Osteoblast (primary cell): ENCODE results near the gene TRIM67. TPM values are rescaled to one million over a fixed set of nuclear protein-coding genes. Genes with fewer than 3 reads are reported as not detected.

ENCODE experiments used
- DNase-seq: peaks from one replicate; pipeline ENCODE4 v3.0.0; 2011; ENCODE audit warnings: low spot score, mixed read lengths; ENCODE audit not compliant: insufficient read length; ENCODE audit errors: missing footprints
- H2AFZ ChIP-seq: 2 replicates; pipeline ENCODE4 v1.6.0; 2011; ENCODE audit warnings: mild to moderate bottlenecking, low read length
- H3K27ac ChIP-seq: 2 replicates; pipeline ENCODE4 v1.5.1; 2011; ENCODE audit warnings: mild to moderate bottlenecking, low read depth, low read length, moderate library complexity
- H3K27me3 ChIP-seq: 2 replicates; pipeline ENCODE4 v1.6.0; 2012; ENCODE audit warnings: mild to moderate bottlenecking, control low read depth, inconsistent platforms, low read length, moderate library complexity; ENCODE audit not compliant: insufficient read depth
- H3K36me3 ChIP-seq: 2 replicates; pipeline ENCODE4 v1.5.1; 2011; ENCODE audit warnings: mild to moderate bottlenecking, low read length, control low read depth, moderate library complexity; ENCODE audit not compliant: insufficient read depth
- H3K4me1 ChIP-seq: 2 replicates; pipeline ENCODE4 v1.5.1; 2011; ENCODE audit warnings: mild to moderate bottlenecking, low read length, control low read depth, moderate library complexity; ENCODE audit not compliant: insufficient read depth
- H3K4me2 ChIP-seq: 2 replicates; pipeline ENCODE4 v1.6.0; 2011; ENCODE audit warnings: mild to moderate bottlenecking, low read length; ENCODE audit not compliant: insufficient read depth
- H3K4me3 ChIP-seq: fragments of 200-600 bp; sonication (generic); 3 replicates; pipeline ENCODE4 v1.5.1; 2012; ENCODE audit warnings: mild to moderate bottlenecking, low read length, inconsistent platforms; ENCODE audit not compliant: insufficient read depth
- H3K79me2 ChIP-seq: 2 replicates; pipeline ENCODE4 v1.6.0; 2012; ENCODE audit warnings: mild to moderate bottlenecking, low read length, control low read depth, inconsistent platforms; ENCODE audit not compliant: insufficient read depth
- H3K9me3 ChIP-seq: 2 replicates; pipeline ENCODE4 v1.5.1; 2011; ENCODE audit warnings: low read depth, low read length, control low read depth
- H4K20me1 ChIP-seq: 2 replicates; pipeline ENCODE4 v1.6.0; 2012; ENCODE audit warnings: mild to moderate bottlenecking, low read length, control low read depth; ENCODE audit not compliant: insufficient read depth
- total RNA-seq: library from RNA; depleted of rRNA; stranded (reverse); fragments of >200 nt; gene quantifications from 2 replicates; pipeline ENCODE4 v1.2.3, GENCODE V29; 2012
- TF ChIP-seq, protein P1 (sequence below): IDR thresholded peaks from 2 replicates; pipeline ENCODE4 v1.5.1; 2011; ENCODE audit warnings: mild to moderate bottlenecking, low read depth, low read length, moderate library complexity; ENCODE audit errors: extremely low read depth

Gene TRIM67
- total RNA-seq, 1 donor, result 0.36 TPM

DNA sequence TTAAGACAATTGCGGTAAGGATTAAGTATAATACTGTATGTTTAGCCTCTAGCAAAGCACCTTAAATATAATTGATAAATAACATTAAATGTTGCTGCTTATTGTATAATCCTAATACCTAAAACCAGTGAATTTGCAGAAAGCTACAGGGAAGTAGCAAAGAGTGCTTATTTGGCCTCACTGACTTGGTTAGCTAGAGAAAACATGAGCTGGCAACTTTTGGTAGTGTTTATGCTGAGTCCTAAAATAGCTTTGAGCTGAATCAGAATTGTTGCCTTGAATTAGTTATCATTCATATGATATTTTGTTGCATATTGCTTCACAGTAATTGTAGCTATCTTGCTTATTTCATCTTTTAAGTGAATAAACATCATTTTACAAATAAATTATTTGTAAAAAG, 3.5 kb downstream of the TRIM67 start:
- Histone ChIP-seq H3K79me2 (no peaks in the 10 kb centered on the region), H3K9me3 (no peaks in the 10 kb centered on the region), H3K36me3 (no peaks in the 10 kb centered on the region), H3K4me1 (peaks cover 4% of the 10 kb centered on the region), H3K27ac (no peak overlapping the region), H3K4me2 (no peak overlapping the region), H3K27me3 (peaks cover 35% of the 10 kb centered on the region), H3K4me3 (no peak overlapping the region), H2AFZ (no peak overlapping the region), H4K20me1 (no peaks in the 10 kb centered on the region)
- TF ChIP-seq, protein P1, sequence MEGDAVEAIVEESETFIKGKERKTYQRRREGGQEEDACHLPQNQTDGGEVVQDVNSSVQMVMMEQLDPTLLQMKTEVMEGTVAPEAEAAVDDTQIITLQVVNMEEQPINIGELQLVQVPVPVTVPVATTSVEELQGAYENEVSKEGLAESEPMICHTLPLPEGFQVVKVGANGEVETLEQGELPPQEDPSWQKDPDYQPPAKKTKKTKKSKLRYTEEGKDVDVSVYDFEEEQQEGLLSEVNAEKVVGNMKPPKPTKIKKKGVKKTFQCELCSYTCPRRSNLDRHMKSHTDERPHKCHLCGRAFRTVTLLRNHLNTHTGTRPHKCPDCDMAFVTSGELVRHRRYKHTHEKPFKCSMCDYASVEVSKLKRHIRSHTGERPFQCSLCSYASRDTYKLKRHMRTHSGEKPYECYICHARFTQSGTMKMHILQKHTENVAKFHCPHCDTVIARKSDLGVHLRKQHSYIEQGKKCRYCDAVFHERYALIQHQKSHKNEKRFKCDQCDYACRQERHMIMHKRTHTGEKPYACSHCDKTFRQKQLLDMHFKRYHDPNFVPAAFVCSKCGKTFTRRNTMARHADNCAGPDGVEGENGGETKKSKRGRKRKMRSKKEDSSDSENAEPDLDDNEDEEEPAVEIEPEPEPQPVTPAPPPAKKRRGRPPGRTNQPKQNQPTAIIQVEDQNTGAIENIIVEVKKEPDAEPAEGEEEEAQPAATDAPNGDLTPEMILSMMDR, result no peak
- peak; percentile 95 for DNase-seq

DNA sequence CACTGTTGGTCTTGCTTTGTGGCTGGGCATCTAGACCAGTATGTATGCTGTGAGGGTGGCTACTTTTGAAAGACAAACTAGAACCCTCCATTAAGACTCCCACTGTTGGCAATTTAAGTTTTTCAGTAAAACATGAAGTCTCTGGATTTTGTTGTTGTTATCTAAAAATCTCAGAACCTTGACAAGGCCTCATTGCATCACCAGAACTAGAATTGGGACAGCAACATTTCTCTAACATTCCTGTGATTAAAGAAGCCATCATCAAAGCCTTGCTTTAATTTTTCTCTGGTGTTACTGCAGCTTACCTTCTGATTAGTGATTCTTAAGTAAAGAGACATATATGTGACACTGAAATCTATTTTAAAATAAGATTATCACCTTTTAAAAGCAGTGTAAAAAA, 4.5 kb downstream of the TRIM67 start:
- no peaks in the 10 kb centered on the region for H3K36me3 ChIP-seq
- H2AFZ ChIP-seq, result no peak overlapping the region
- H4K20me1 ChIP-seq, result no peaks in the 10 kb centered on the region
- TF ChIP-seq, protein P1, result no peak
- H3K27me3 ChIP-seq, result peaks cover 26% of the 10 kb centered on the region
- H3K4me2 ChIP-seq, result no peak overlapping the region
- H3K79me2 ChIP-seq, result no peaks in the 10 kb centered on the region
- no peak overlapping the region for H3K27ac ChIP-seq
- H3K4me3 ChIP-seq, result no peak overlapping the region
- H3K4me1 ChIP-seq, result peaks cover 4% of the 10 kb centered on the region
- H3K9me3 ChIP-seq, result no peaks in the 10 kb centered on the region
- DNase-seq, result no peak

DNA sequence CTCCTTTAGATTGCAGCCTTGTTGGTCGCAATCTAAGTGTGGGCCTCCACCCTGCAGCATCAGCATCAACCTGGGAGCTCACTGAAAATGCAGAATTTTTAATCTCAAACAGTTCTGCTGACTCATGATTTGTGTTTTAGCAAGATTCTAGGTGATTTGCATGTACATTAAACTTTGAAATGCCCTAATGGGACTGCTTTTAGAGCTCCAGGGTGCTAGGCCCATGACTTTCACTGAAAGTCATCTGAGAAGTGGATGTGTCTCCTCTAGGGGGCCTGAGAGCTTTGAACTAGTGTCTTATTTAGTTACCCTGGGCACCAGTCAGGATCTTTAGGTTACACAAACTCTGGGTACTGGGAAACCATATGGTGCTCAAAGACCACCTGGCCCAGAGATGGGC, 9.0 kb downstream of the TRIM67 start:
- Histone ChIP-seq H3K4me2 (no peak overlapping the region), H2AFZ (no peak overlapping the region), H3K27me3 (peaks cover 7% of the 10 kb centered on the region), H4K20me1 (no peaks in the 10 kb centered on the region), H3K79me2 (no peaks in the 10 kb centered on the region), H3K27ac (no peak overlapping the region), H3K4me3 (no peak overlapping the region), H3K4me1 (no peaks in the 10 kb centered on the region), H3K36me3 (no peaks in the 10 kb centered on the region), H3K9me3 (no peaks in the 10 kb centered on the region)
- TF ChIP-seq, protein P1, result peak; percentile 14
- peak; percentile 74 for DNase-seq

GRCh38 chr1:231171623-231172197, 9.9 kb downstream of the TRIM67 start:
- H3K9me3 ChIP-seq, result no peaks in the 10 kb centered on the region
- H4K20me1 ChIP-seq, result no peaks in the 10 kb centered on the region
- TF ChIP-seq, protein P1, result no peak
- H3K4me2 ChIP-seq, result no peak overlapping the region
- H3K79me2 ChIP-seq, result no peaks in the 10 kb centered on the region
- H3K27me3 ChIP-seq, result peaks cover 7% of the 10 kb centered on the region
- DNase-seq, result no peak
- H3K36me3 ChIP-seq, result no peaks in the 10 kb centered on the region
- no peak overlapping the region for H3K4me3 ChIP-seq
- no peak overlapping the region for H2AFZ ChIP-seq
- H3K4me1 ChIP-seq, result no peaks in the 10 kb centered on the region
- no peak overlapping the region for H3K27ac ChIP-seq
